ENCODE data around the gene PTMA.
"Not testable (repeated sequence)": the region's sequence is repeated elsewhere in the genome, so short reads cannot be mapped to it uniquely, and the experiment has no call there.

PTMA gene

GRCh38 chr2:231701456-231702373 lies 6.6 kb upstream of the PTMA start:
- DNase-seq = no peak

GRCh38 chr2:231704017-231704416 lies 4.3 kb upstream of the PTMA start:
- no peak for DNase-seq

GRCh38 chr2:231706731-231707624 lies 1.3 kb upstream of the PTMA start:
- DNase-seq = peak; percentile 99

- DNase-seq = no peak
Measured at GRCh38 chr2:231707625-231707926, 749 bp upstream of the PTMA start.

GRCh38 chr2:231708773-231709635 lies 679 bp downstream of the PTMA start:
- peak; percentile 69 for DNase-seq

GRCh38 chr2:231709636-231709980 lies 1.3 kb downstream of the PTMA start:
- peak; percentile 60 for DNase-seq

GRCh38 chr2:231709981-231710798 lies 1.9 kb downstream of the PTMA start:
- DNase-seq = peak; percentile 90

GRCh38 chr2:231710799-231711676 lies 2.7 kb downstream of the PTMA start:
- peak; percentile 56 for DNase-seq

GRCh38 chr2:231711677-231712450 lies 3.5 kb downstream of the PTMA start:
- DNase-seq = no peak

GRCh38 chr2:231712451-231713021 lies 4.2 kb downstream of the PTMA start:
- DNase-seq = not testable (repeated sequence)

GRCh38 chr2:231713406-231713729 lies 5.0 kb downstream of the PTMA start:
- not testable (repeated sequence) for DNase-seq

- peak; percentile 84 for DNase-seq
Measured at GRCh38 chr2:231713730-231714638, 5.7 kb downstream of the PTMA start.

GRCh38 chr2:231714639-231715498 lies 6.5 kb downstream of the PTMA start:
- DNase-seq = peak; percentile 65

GRCh38 chr2:231715499-231715837 lies 7.1 kb downstream of the PTMA start:
- DNase-seq = no peak

GRCh38 chr2:231715988-231716616 lies 7.8 kb downstream of the PTMA start:
- DNase-seq = peak; percentile 28

GRCh38 chr2:231716666-231717280 lies 8.4 kb downstream of the PTMA start:
- peak; percentile 28 for DNase-seq

All from right hindlimb (tissue), 1 donor.